Skeletal muscle tissue (tissue), 4 donors: ENCODE results near the gene SOCS6. TPM values are rescaled to one million over a fixed set of nuclear protein-coding genes. Genes with fewer than 3 reads are reported as not detected.

ENCODE experiments used
- H3K27ac ChIP-seq: one replicate; pipeline ENCODE4 v1.7.0; 2013; ENCODE audit warnings: mild to moderate bottlenecking, low read depth, low read length, inconsistent platforms
- H3K27me3 ChIP-seq, 3 donors: one replicate each; pipeline ENCODE4 v1.7.0; 2013; ENCODE audit warnings: low read length in 3 of 3; ENCODE audit not compliant: control insufficient read depth in 3 of 3, insufficient read depth in 3 of 3
- H3K36me3 ChIP-seq, 3 donors: one replicate each; pipeline ENCODE4 v1.7.0; 2013; ENCODE audit warnings: low read length in 3 of 3; ENCODE audit not compliant: control insufficient read depth in 3 of 3, insufficient read depth in 3 of 3
- H3K4me1 ChIP-seq, 3 donors: one replicate each; pipeline ENCODE4 v1.7.0; 2013; ENCODE audit warnings: low read length in 3 of 3, mild to moderate bottlenecking in 3 of 3; ENCODE audit not compliant: control insufficient read depth in 3 of 3, insufficient read depth in 3 of 3
- H3K4me3 ChIP-seq, 3 donors: one replicate each; pipeline ENCODE4 v1.7.0; 2013; ENCODE audit warnings: low read length in 3 of 3
- H3K9ac ChIP-seq, 3 donors: one replicate each; pipeline ENCODE4 v1.7.0; 2013; ENCODE audit warnings: low read length in 3 of 3, mild to moderate bottlenecking in 3 of 3, moderate library complexity in 2 of 3, low read depth in 1 of 3
- H3K9me3 ChIP-seq, 3 donors: one replicate each; pipeline ENCODE4 v1.7.0; 2013; ENCODE audit warnings: low read length in 3 of 3; ENCODE audit not compliant: control insufficient read depth in 3 of 3
- total RNA-seq: library from RNA; depleted of rRNA; stranded (reverse); fragments of >200 nt; gene quantifications from one replicate; pipeline ENCODE4 v1.2.3, GENCODE V29; 2014
- donor health status: Osteomylitis.

The SOCS6 gene
- total RNA-seq, 1 donor from 2014 or later: 17.7 TPM

DNA sequence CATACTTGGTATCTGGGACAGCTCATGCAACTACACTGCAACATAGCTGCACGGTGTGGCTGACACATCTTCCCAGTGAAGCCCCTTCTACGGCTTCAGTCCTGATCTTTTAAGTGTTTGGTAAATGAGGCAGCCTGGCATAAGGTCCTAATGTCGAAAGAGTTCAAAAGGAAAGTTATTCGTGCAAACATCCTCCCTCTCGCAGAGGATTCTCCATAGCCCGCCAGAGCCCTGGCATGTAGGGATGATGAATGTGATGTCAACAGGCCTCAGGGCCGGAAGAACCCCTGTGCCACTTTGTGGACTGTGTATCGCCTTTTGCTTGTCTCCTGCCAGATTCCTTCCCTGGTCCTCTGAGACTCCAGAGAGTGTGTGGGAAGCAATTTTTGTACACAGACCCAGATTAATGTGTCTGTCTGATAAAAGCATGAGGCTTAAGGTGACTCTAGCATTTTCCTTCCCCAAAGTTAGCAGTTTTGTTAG lies 88.5 kb downstream of the SOCS6 start:
- Histone ChIP-seq H3K27ac (no peak overlapping the region), H3K4me3 (no peak overlapping the region), H3K9ac (no peak overlapping the region), H3K4me1 (no peaks in the 10 kb centered on the region), H3K36me3 (no peaks in the 10 kb centered on the region), H3K9me3 (no peaks in the 10 kb centered on the region), H3K27me3 (no peaks in the 10 kb centered on the region)

DNA sequence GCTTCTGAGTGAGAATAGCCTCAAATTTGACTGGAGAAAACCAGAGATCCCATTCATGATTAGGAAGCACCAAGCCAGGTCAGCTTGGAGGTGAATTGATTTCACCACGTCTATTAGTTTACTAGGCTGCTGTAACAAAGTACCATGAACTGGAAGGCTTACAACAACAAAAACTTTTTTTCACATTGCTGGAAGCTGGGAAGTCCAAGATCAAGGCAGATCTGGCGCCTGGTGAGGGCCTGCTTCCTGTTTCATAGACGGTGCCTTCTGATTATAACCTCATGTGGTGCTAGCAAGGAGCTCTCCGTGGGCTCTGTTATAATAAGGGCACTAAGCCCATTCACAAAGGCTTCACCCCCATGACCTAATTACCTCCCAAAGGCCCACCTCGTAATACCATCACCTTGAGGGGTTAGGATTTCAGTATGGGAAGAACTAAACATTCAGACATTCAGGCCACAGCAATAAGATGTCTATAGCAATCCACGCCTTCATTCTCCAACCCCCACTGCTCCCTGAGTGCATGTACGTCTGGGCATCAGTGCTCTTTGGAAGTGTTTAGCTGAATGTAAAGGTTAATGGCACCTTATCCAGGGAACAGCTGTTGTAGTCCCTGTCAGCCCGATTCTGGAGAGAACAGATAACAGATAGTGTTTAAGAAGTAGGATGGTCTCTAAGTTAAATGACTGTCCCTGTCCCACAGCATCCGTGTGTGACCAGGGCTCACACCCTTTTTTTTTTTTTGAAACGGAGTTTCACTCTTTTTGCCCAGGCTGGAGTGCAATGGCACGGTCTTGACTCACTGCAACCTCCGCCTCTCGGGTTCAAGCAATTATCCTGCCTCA lies 89.2 kb downstream of the SOCS6 start:
- H3K9ac ChIP-seq: no peak overlapping the region
- no peaks in the 10 kb centered on the region for H3K9me3 ChIP-seq
- no peaks in the 10 kb centered on the region for H3K4me1 ChIP-seq
- H3K27me3 ChIP-seq: no peaks in the 10 kb centered on the region
- no peak overlapping the region for H3K4me3 ChIP-seq
- no peaks in the 10 kb centered on the region for H3K36me3 ChIP-seq
- H3K27ac ChIP-seq: no peak overlapping the region

Other genes starting within 250 kb of the SOCS6 start
- 43.8 TPM for gene RTTN, start 83.4 kb upstream of the SOCS6 start, total RNA-seq